Measurements from ENCODE around the gene TUBB2B. TPM values are rescaled to one million over a fixed set of nuclear protein-coding genes. Genes with fewer than 3 reads are reported as not detected.

Gene TUBB2B
- total and polyA plus RNA-seq, 2 experiments from 2014 or later, result 355 to 794 TPM

- peak overlapping the region; percentile 74 for H2AFZ ChIP-seq
- H3K4me2 ChIP-seq, result peak overlapping the region; percentile 80
- H3K27ac ChIP-seq (ENCODE audit: low read depth), result no peak overlapping the region
- 0 out of 2 replicates have a peak, but pooled peaks cover 3% of the 10 kb centered on the region for H3F3A ChIP-seq (replicated peaks; ENCODE audit: low read depth)
- H3K9me2 ChIP-seq (ENCODE audit: insufficient read depth), result no peaks in the 10 kb centered on the region
- Mint-ChIP-seq H3K4me3 (peak overlapping the region; percentile 99), H3K9me3 (peaks cover 2% of the 10 kb centered on the region; the same call in 1 of the 3 replicates), H3K27me3 (ENCODE audit: insufficient read depth, low read depth, poor library complexity) (peaks cover 14% of the 10 kb centered on the region), H3K36me3 (ENCODE audit: low read depth) (peaks cover 27% of the 10 kb centered on the region), H3K27ac (peak overlapping the region; percentile 90), H3K4me1 (peaks cover 27% of the 10 kb centered on the region)
- no peaks in the 10 kb centered on the region for H3K27me3 ChIP-seq (ENCODE audit: insufficient read depth)
- peaks cover 21% of the 10 kb centered on the region for H3K4me1 ChIP-seq (ENCODE audit: insufficient read depth)
- H4K20me1 ChIP-seq (replicated peaks; ENCODE audit: insufficient read depth), result peaks cover 21% of the 10 kb centered on the region
- peak; percentile 28; the same call in 1 of the 2 replicates for TF ChIP-seq POLR2AphosphoS5 (IDR thresholded peaks at IDR 0.05; ENCODE audit: low read depth)
- no peak for TF ChIP-seq ZNF462 (CRISPR knock-in tag; IDR thresholded peaks at IDR 0.05)
- peak; percentile 65 for DNase-seq (ENCODE audit: low spot score)
- H3K36me3 ChIP-seq (ENCODE audit: insufficient read depth), result no peaks in the 10 kb centered on the region; the same call in 1 of the 2 replicates
- peak overlapping the region; percentile 94 for H3K4me3 ChIP-seq
- H3K79me2 ChIP-seq (replicated peaks; ENCODE audit: insufficient read depth), result peaks cover 56% of the 10 kb centered on the region
- ATAC-seq, result peak; percentile 45
Measured at GRCh38 chr6:3259491-3259958, 32.1 kb upstream of the TUBB2B start.

- Histone ChIP-seq H4K20me1 (replicated peaks; ENCODE audit: insufficient read depth) (peaks cover 21% of the 10 kb centered on the region), H2AFZ (peak within 1 kb of the TSS; percentile 85), H3K27me3 (ENCODE audit: insufficient read depth) (no peaks in the 10 kb centered on the region), H3K9me2 (ENCODE audit: insufficient read depth) (no peaks in the 10 kb centered on the region), H3K4me2 (peak within 1 kb of the TSS; percentile 80), H3F3A (replicated peaks; ENCODE audit: low read depth) (0 out of 2 replicates have a peak, but pooled peaks cover 3% of the 10 kb centered on the region), H3K4me1 (ENCODE audit: insufficient read depth) (peaks cover 21% of the 10 kb centered on the region), H3K36me3 (ENCODE audit: insufficient read depth) (no peaks in the 10 kb centered on the region; the same call in 1 of the 2 replicates), H3K27ac (ENCODE audit: low read depth) (no peak within 1 kb of the TSS), H3K79me2 (replicated peaks; ENCODE audit: insufficient read depth) (peaks cover 50% of the 10 kb centered on the region), H3K4me3 (peak within 1 kb of the TSS; percentile 94)
- peaks cover 8% of the 10 kb centered on the region for H3K9me3 Mint-ChIP-seq
- H3K36me3 Mint-ChIP-seq (ENCODE audit: low read depth), result peaks cover 28% of the 10 kb centered on the region
- H3K4me3 Mint-ChIP-seq, result peak within 1 kb of the TSS; percentile 99
- DNase-seq (ENCODE audit: low spot score), result peak; percentile 95
- ATAC-seq, result peak; percentile 89
- peak within 1 kb of the TSS; percentile 90 for H3K27ac Mint-ChIP-seq
- peaks cover 27% of the 10 kb centered on the region for H3K4me1 Mint-ChIP-seq
- peaks cover 17% of the 10 kb centered on the region for H3K27me3 Mint-ChIP-seq (ENCODE audit: insufficient read depth, low read depth, poor library complexity)
- TF ChIP-seq ZNF114 (CRISPR knock-in tag; IDR thresholded peaks at IDR 0.05) (no peak), ZNF331 (CRISPR knock-in tag; IDR thresholded peaks at IDR 0.05; ENCODE audit: low read depth) (no peak), POLR2AphosphoS5 (IDR thresholded peaks at IDR 0.05; ENCODE audit: low read depth) (peak; percentile 84), REST (IDR thresholded peaks at IDR 0.05; ENCODE audit: unreplicated experiment) (peak; percentile 22), CTCF (conservative IDR thresholded peaks at IDR 0.05; ENCODE audit: low read depth in 2 of 2) (peak in 1 of 2 experiments; percentile 20; a peak in 1 of 4 replicates)
Measured at GRCh38 chr6:3258720-3259490, 31.5 kb upstream of the TUBB2B start, which contains the start of gene PSMG4. PSMG4 (plus strand) TSS chr6:3258947; CDS start chr6:3259023, 76 bp downstream.
